Fibroblast of lung (primary cell): ENCODE results near the gene DAAM1. TPM values are rescaled to one million over a fixed set of nuclear protein-coding genes. Genes with fewer than 3 reads are reported as not detected.

Experiments
- DNase-seq, 2 donors: peaks; one replicate each; pipeline versions ENCODE4 v3.0.0 to v3.0.0-alpha.2; 2010; ENCODE audit warnings: low read depth in 2 of 2
- H2AFZ ChIP-seq: 2 replicates; pipeline ENCODE4 v1.5.1; 2012; ENCODE audit warnings: low read length, control low read depth, inconsistent platforms
- H3K27ac ChIP-seq: 2 replicates; pipeline ENCODE4 v1.5.1; 2011; ENCODE audit warnings: low read length, control low read depth; ENCODE audit not compliant: insufficient read depth
- H3K27me3 ChIP-seq: 2 replicates; pipeline ENCODE4 v1.5.1; 2011; ENCODE audit warnings: mild to moderate bottlenecking, low read length; ENCODE audit not compliant: control insufficient read depth, insufficient read depth
- H3K36me3 ChIP-seq: 2 replicates; pipeline ENCODE4 v1.5.1; 2011; ENCODE audit warnings: low read length; ENCODE audit not compliant: control insufficient read depth, insufficient read depth
- H3K4me1 ChIP-seq: 2 replicates; pipeline ENCODE4 v1.5.1; 2011; ENCODE audit warnings: low read length; ENCODE audit not compliant: control insufficient read depth, insufficient read depth; ENCODE audit errors: extremely low read depth
- H3K4me2 ChIP-seq: 2 replicates; pipeline ENCODE4 v1.5.1; 2011; ENCODE audit warnings: low read length, control low read depth; ENCODE audit not compliant: insufficient read depth; ENCODE audit errors: extremely low read depth
- H3K4me3 ChIP-seq, 4 experiments: fragments of 200-600 bp in 1 of 4; sonication (generic) in 1 of 4; replicated peaks in 1 of 4; 2 replicates each; pipeline ENCODE4 v1.5.1; 2011 to 2016; ENCODE audit warnings: low read length in 4 of 4, low read depth in 3 of 4, mild to moderate bottlenecking in 3 of 4, control low read depth in 2 of 4, inconsistent platforms in 1 of 4, mixed read lengths in 1 of 4; ENCODE audit not compliant: insufficient read depth in 1 of 4; ENCODE audit errors: control extremely low read depth in 1 of 4
- H3K79me2 ChIP-seq: 2 replicates; pipeline ENCODE4 v1.5.1; 2012; ENCODE audit warnings: mild to moderate bottlenecking, low read length, inconsistent platforms; ENCODE audit not compliant: control insufficient read depth, insufficient read depth
- H3K9ac ChIP-seq: 2 replicates; pipeline ENCODE4 v1.5.1; 2011; ENCODE audit warnings: mild to moderate bottlenecking, low read length, control low read depth; ENCODE audit not compliant: insufficient read depth
- H3K9me3 ChIP-seq: 2 replicates; pipeline ENCODE4 v1.5.1; 2012; ENCODE audit warnings: low read depth, low read length; ENCODE audit not compliant: control insufficient read depth, insufficient read depth
- H4K20me1 ChIP-seq: 2 replicates; pipeline ENCODE4 v1.5.1; 2011; ENCODE audit warnings: low read length; ENCODE audit not compliant: control insufficient read depth, insufficient read depth; ENCODE audit errors: extremely low read depth
- EZH2 ChIP-seq: IDR thresholded peaks from 2 replicates; pipeline ENCODE4 v1.5.1; 2012; ENCODE audit warnings: low read length, control low read depth, mild to moderate bottlenecking; ENCODE audit errors: missing control alignments
- polyA plus RNA-seq, 2 donors: library from polyadenylated mRNA; depleted of rRNA in 1 of 2; stranded (reverse) in 1 of 2; unstranded in 1 of 2; fragments of >200 nt; gene quantifications; 2 replicates each; pipeline ENCODE4 v1.2.1, GENCODE V29; 2011 to 2012; ENCODE audit warnings: missing spikeins in 1 of 2
- total RNA-seq: library from RNA; depleted of rRNA; stranded (reverse); fragments of >200 nt; gene quantifications from 2 replicates; pipeline ENCODE4 v1.2.1, GENCODE V29; 2014
- TF ChIP-seq, protein P1 (sequence below), 2 donors: IDR thresholded peaks in 1 of 2; conservative IDR thresholded peaks in 1 of 2; 1 replicate in 1 of 2; 2 replicates in 1 of 2; pipeline ENCODE4 v1.5.1; 2011 to 2012; ENCODE audit warnings: low read length in 2 of 2, control low read depth in 1 of 2, inconsistent platforms in 1 of 2, low read depth in 1 of 2, mild to moderate bottlenecking in 1 of 2

The DAAM1 gene
- total and polyA plus RNA-seq, 2 donors (not counting 1 experiment from before 2014, with no cell fraction given) = 15.5 to 36.3 TPM

DNA sequence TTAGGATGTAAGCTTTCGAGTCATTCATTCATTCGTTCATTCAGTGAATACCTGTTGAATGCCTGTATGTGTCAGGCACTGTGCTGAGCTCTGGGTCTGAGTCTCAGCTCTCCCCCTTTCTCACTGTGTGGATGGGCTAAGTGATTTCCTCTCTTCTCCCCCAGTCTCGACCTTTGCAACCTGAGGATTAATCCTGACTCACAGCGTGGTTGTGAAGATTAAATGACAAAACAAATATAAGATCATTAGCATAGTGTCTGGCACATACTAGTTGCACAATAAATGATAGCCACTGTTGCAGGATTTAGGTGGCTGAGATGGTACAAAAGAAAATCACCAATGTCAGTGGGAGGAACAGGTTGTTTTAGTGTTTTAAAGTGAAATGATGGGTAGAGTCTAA is 140.0 kb downstream of the DAAM1 start:
- no peak overlapping the region for H3K4me3 ChIP-seq
- H3K27ac ChIP-seq = no peak overlapping the region
- DNase-seq = no peak
- H3K9ac ChIP-seq = no peak overlapping the region
- no peaks in the 10 kb centered on the region for H3K79me2 ChIP-seq
- no peaks in the 10 kb centered on the region for H3K27me3 ChIP-seq
- no peak overlapping the region for H3K4me2 ChIP-seq
- no peaks in the 10 kb centered on the region for H3K9me3 ChIP-seq
- H3K4me1 ChIP-seq = peaks cover 9% of the 10 kb centered on the region
- TF ChIP-seq EZH2 = no peak
- TF ChIP-seq, protein P1, sequence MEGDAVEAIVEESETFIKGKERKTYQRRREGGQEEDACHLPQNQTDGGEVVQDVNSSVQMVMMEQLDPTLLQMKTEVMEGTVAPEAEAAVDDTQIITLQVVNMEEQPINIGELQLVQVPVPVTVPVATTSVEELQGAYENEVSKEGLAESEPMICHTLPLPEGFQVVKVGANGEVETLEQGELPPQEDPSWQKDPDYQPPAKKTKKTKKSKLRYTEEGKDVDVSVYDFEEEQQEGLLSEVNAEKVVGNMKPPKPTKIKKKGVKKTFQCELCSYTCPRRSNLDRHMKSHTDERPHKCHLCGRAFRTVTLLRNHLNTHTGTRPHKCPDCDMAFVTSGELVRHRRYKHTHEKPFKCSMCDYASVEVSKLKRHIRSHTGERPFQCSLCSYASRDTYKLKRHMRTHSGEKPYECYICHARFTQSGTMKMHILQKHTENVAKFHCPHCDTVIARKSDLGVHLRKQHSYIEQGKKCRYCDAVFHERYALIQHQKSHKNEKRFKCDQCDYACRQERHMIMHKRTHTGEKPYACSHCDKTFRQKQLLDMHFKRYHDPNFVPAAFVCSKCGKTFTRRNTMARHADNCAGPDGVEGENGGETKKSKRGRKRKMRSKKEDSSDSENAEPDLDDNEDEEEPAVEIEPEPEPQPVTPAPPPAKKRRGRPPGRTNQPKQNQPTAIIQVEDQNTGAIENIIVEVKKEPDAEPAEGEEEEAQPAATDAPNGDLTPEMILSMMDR (conservative IDR thresholded peaks at IDR 0.05 in 1 of 2, IDR thresholded peaks at IDR 0.05 in 1 of 2; ENCODE audit: low read depth in 1 of 2, low read length in 2 of 2) = no peak
- no peak overlapping the region for H2AFZ ChIP-seq
- no peaks in the 10 kb centered on the region for H3K36me3 ChIP-seq
- no peaks in the 10 kb centered on the region for H4K20me1 ChIP-seq

- no peak overlapping the region for H2AFZ ChIP-seq
- H3K36me3 ChIP-seq = no peaks in the 10 kb centered on the region
- TF ChIP-seq, protein P1 (conservative IDR thresholded peaks at IDR 0.05 in 1 of 2, IDR thresholded peaks at IDR 0.05 in 1 of 2; ENCODE audit: low read depth in 1 of 2, low read length in 2 of 2) = peak in 1 of 2 donors; percentile 14
- TF ChIP-seq EZH2 = no peak
- peaks cover 11% of the 10 kb centered on the region for H3K4me1 ChIP-seq
- H3K79me2 ChIP-seq = no peaks in the 10 kb centered on the region
- H3K27me3 ChIP-seq = no peaks in the 10 kb centered on the region
- H3K4me3 ChIP-seq = no peak overlapping the region
- H3K9me3 ChIP-seq = no peaks in the 10 kb centered on the region
- DNase-seq = peak in 1 of 2 donors; percentile 83
- no peak overlapping the region for H3K4me2 ChIP-seq
- no peaks in the 10 kb centered on the region for H4K20me1 ChIP-seq
- H3K27ac ChIP-seq = peak overlapping the region; percentile 13
- no peak overlapping the region for H3K9ac ChIP-seq
Observed at GRCh38 chr14:59330455-59330854, 142.0 kb downstream of the DAAM1 start.

DNA sequence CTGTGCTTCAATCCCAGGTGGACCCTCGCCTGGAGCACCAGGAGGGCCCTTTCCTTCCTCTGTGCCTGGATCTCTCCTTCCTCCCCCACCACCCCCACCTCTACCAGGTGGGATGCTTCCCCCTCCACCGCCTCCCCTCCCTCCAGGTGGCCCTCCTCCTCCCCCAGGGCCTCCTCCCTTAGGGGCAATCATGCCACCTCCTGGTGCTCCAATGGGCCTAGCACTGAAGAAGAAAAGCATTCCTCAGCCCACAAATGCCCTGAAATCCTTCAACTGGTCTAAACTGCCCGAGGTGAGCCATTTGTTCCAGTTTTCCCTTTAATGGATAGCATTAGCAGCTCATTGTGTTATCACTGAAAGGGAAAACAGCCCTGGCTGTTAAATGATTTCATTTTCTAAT is 142.8 kb downstream of the DAAM1 start:
- no peaks in the 10 kb centered on the region for H3K27me3 ChIP-seq

More for the DNA sequence above, 142.8 kb downstream of the DAAM1 start:
- Histone ChIP-seq H3K4me2 (no peak overlapping the region), H3K27ac (no peak overlapping the region), H4K20me1 (no peaks in the 10 kb centered on the region), H3K79me2 (no peaks in the 10 kb centered on the region), H3K9ac (no peak overlapping the region), H3K36me3 (no peaks in the 10 kb centered on the region), H2AFZ (no peak overlapping the region), H3K4me1 (peaks cover 11% of the 10 kb centered on the region), H3K9me3 (no peaks in the 10 kb centered on the region), H3K4me3 (no peak overlapping the region)
- no peak for DNase-seq
- TF ChIP-seq, protein P1 (conservative IDR thresholded peaks at IDR 0.05 in 1 of 2, IDR thresholded peaks at IDR 0.05 in 1 of 2; ENCODE audit: low read depth in 1 of 2, low read length in 2 of 2) = no peak
- TF ChIP-seq EZH2 = no peak
